SU-DHL-6 (cell line): ENCODE results near the gene EREG.

Experiments
- EZH2phosphoT487 ChIP-seq: fragments of 200-600 bp; sonication (generic), shearing (Covaris generic); conservative IDR thresholded peaks from 2 replicates; pipeline ENCODE4 v1.6.1; 2018; ENCODE audit warnings: mild to moderate bottlenecking, antibody characterized with exemption, low read length, moderate library complexity, mixed read lengths
- TF ChIP-seq, protein P1 (sequence below): fragments of 200-600 bp; sonication (generic); IDR thresholded peaks from one replicate; pipeline ENCODE4 v1.5.1; 2017; ENCODE audit warnings: antibody characterized with exemption, mild to moderate bottlenecking, low read length, moderate library complexity; ENCODE audit not compliant: insufficient read depth, poor library complexity, severe bottlenecking

GRCh38 chr4:74397748-74398426, 32.9 kb downstream of the EREG start:
- TF ChIP-seq, protein P1, sequence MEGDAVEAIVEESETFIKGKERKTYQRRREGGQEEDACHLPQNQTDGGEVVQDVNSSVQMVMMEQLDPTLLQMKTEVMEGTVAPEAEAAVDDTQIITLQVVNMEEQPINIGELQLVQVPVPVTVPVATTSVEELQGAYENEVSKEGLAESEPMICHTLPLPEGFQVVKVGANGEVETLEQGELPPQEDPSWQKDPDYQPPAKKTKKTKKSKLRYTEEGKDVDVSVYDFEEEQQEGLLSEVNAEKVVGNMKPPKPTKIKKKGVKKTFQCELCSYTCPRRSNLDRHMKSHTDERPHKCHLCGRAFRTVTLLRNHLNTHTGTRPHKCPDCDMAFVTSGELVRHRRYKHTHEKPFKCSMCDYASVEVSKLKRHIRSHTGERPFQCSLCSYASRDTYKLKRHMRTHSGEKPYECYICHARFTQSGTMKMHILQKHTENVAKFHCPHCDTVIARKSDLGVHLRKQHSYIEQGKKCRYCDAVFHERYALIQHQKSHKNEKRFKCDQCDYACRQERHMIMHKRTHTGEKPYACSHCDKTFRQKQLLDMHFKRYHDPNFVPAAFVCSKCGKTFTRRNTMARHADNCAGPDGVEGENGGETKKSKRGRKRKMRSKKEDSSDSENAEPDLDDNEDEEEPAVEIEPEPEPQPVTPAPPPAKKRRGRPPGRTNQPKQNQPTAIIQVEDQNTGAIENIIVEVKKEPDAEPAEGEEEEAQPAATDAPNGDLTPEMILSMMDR, result no peak
- no peak for TF ChIP-seq EZH2phosphoT487
